Endothelial cell of umbilical vein (primary cell): Measurements from ENCODE around the gene COL4A1.

Experiments used
- CTCF ChIP-seq, 2 donors: IDR thresholded peaks; 1 replicate in 1 of 2; 2 replicates in 1 of 2; pipeline ENCODE4 v1.5.1; 2011; ENCODE audit warnings: low read length in 2 of 2, mild to moderate bottlenecking in 2 of 2, moderate library complexity in 2 of 2, control low read depth in 1 of 2, inconsistent platforms in 1 of 2, low read depth in 1 of 2; ENCODE audit not compliant: insufficient read depth in 1 of 2; ENCODE audit errors: extremely low read depth in 1 of 2
- EZH2 ChIP-seq: IDR thresholded peaks from 2 replicates; pipeline ENCODE4 v1.6.1; 2012; ENCODE audit warnings: borderline replicate concordance, low read depth, mild to moderate bottlenecking, moderate library complexity, low read length, inconsistent platforms; ENCODE audit not compliant: severe bottlenecking
- JUN ChIP-seq: IDR thresholded peaks from 2 replicates; pipeline ENCODE4 v1.6.1; 2011; ENCODE audit warnings: borderline replicate concordance, low read depth; ENCODE audit not compliant: insufficient read length, insufficient read depth
- MAX ChIP-seq: IDR thresholded peaks from 2 replicates; pipeline ENCODE4 v1.6.1; 2011; ENCODE audit not compliant: insufficient read depth, insufficient read length
- POLR2A ChIP-seq: IDR thresholded peaks from 2 replicates; pipeline ENCODE4 v1.6.1; 2012; ENCODE audit warnings: low read depth, mild to moderate bottlenecking, control low read depth, low read length

GRCh38 chr13:110164706-110165105, 142.3 kb downstream of the COL4A1 start:
- no peak for TF ChIP-seq CTCF (IDR thresholded peaks at IDR 0.05; ENCODE audit: extremely low read depth in 1 of 2, insufficient read depth in 1 of 2, low read depth in 1 of 2, low read length in 2 of 2)
- TF ChIP-seq MAX: no peak
- no peak for TF ChIP-seq POLR2A
- no peak for TF ChIP-seq JUN
- TF ChIP-seq EZH2: no peak
